ENCODE data around the gene MYOM1.

GRCh38 chr18:3153107-3153704 lies 66.6 kb downstream of the MYOM1 start:
- TF ChIP-seq RAD21 (IDR thresholded peaks at IDR 0.05; ENCODE audit: low read depth): no peak
- TF ChIP-seq EP300 (IDR thresholded peaks at IDR 0.05; ENCODE audit: borderline replicate concordance): no peak
- TF ChIP-seq TEAD4 (IDR thresholded peaks at IDR 0.05): no peak
- no peak for TF ChIP-seq TCF12 (IDR thresholded peaks at IDR 0.05; ENCODE audit: low read depth)

Data from Ishikawa (cell line).